HG03432 (cell line): ENCODE data around the gene CENPE.
A peak's percentile ranks its signal among the peaks of the same experiment; 100 is the strongest.

Source experiments
- ATAC-seq: cut with Tn5 transposase; IDR thresholded peaks from one replicate; pipeline ENCODE4 v1.9.1; 2021; ENCODE audit warnings: mild to moderate bottlenecking, moderate library complexity; ENCODE audit not compliant: unreplicated experiment

Gene CENPE

DNA sequence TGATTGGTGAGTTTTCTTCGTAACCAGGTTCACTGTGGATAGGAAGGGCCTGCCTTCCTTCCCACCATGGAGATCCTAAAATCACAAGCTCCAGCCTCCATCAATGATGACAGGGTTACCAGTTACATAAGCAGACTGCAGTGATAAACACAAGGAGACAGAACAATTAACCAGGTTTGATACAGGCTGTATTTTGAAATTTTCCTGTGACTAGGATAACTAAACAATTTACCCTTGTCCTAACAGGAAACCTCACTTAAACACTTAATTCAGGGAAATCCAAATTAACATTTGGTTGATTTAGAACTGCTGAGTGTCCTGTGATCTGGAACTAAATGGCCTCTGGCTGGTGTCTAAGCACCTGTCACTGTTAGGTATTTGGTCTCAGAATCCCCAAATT is 118.5 kb downstream of the CENPE start:
- no peak for ATAC-seq

DNA sequence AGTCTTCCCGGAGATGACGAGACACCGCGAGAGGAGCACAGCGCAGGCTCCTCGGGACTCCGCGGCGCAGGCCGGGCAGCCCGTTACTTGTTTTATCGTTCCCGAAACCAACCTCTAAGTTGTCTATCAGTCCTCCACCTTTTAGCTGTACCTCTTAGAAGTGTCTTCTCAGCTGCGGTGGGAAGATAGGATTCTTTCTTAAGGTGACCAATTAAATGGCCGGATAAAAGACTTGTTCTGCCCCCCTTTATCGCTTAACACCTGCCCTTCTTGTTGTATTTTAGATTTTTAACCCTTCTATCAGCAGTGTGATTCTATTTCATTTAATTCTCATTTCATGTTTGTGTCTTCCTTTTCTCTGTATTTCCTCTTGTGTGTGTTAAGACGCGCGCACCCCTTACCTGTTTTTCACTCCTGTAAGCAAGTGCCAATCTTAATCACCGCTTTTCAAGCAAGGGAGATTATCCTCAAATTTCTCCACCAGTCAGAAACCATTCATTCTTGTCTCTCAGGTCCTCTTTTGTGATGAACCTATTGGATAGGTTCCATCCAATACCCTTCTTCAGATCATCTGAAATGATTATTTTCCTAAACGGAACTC is 121.3 kb downstream of the CENPE start, which contains the start of gene SLC9B2:
Gene SLC9B2 (minus strand): TSS at position 15 of the 601 bp plus-strand sequence. CDS start 9,211 bp downstream, outside the sequence.
- peak; percentile 60 for ATAC-seq

DNA sequence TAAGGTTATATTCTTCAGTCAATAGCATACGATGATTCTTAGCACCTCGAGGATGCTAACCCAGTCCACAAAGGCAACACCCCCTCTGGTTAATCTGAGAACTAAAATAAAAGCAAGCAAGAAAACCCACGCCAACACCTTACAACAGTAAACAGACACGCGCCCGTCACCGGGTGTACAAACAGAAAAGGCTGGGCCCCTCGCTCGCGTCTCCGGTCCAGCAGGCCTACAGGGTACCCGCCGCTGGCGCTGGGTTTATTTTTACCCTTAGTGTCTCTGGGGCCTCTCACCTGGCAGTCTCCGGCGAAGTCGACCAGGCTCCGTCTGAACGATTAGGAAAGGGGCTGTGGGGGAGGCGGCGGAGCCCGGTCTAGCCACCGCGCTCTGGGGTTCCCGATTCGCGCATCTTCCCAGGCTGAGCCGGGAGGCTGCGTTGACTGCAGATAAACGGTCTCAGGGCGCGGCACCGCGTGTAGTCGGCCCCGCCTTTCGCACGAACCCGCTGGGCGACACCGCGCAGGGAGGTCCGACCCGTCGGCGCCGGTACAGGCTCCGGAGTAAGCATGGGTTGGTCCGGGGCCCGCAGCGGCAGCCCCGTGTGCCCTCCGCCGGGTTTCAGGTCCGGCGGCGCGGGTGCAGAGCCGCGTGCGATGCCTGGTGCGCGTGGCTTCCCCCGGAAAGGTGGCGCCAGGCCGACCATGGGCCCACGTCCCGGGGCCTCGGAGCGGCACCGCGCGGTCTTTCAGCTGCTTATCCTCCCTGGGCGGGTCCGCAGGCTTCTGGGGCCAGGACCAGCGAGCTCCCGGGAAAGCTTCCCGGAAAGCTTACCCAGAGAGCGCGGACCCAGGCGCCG is 122.0 kb downstream of the CENPE start:
- peak; percentile 62 for ATAC-seq

DNA sequence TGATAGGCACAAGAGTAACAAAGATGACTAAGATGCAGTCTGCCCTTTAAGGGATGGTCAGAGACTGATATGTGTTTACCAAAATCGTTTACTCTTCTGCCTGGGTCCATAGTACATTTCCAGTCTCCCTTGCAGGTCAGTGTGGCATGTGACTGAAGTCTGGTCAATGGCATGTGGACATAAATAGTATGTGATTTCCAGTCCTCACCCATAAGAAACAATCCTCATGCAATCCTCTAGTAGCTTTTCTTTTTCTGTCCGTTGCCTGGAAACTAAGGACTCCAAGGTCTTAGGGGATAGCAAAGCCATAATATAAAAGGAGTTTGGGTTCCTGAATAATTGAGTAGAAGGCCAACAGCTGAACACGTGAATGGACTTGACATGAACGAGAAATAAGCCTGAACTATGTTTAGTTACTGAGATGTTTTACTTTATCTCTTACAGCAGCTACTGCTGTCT is 122.7 kb downstream of the CENPE start:
- ATAC-seq = no peak

DNA sequence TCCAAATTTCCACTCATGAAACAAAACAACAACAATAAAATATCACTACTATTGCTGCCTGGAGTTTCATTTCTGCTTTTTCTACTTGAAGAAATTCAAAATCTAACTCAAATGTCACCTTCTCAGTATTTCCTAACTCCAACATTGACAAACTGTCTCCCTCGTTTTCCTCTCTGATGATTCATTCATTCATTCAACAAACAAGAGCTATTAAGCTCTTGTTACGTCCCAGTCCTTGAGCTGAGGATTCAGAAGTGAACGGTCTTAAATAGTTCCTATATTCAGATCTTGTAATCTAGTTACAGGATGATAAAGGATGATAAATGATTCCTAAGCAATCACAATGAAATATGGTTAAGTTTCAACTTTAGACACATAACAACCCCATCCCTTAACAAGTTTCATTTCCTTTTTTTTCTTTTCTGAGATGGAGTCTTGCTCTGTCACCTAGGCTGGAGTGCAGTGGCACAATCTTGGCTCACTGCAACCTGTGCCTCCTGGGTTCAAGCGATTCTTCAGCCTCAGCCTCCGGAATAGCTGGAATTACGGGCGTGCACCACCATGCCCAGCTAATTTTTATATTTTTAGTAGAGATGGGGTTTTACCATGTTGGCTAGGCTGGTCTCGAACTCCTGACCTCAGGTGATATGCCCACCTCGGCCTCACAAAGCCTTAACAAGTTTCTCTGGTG is 123.3 kb downstream of the CENPE start:
- ATAC-seq = peak; percentile 34

- no peak for ATAC-seq
Observed at GRCh38 chr4:103073792-103074438, 124.2 kb downstream of the CENPE start.

DNA sequence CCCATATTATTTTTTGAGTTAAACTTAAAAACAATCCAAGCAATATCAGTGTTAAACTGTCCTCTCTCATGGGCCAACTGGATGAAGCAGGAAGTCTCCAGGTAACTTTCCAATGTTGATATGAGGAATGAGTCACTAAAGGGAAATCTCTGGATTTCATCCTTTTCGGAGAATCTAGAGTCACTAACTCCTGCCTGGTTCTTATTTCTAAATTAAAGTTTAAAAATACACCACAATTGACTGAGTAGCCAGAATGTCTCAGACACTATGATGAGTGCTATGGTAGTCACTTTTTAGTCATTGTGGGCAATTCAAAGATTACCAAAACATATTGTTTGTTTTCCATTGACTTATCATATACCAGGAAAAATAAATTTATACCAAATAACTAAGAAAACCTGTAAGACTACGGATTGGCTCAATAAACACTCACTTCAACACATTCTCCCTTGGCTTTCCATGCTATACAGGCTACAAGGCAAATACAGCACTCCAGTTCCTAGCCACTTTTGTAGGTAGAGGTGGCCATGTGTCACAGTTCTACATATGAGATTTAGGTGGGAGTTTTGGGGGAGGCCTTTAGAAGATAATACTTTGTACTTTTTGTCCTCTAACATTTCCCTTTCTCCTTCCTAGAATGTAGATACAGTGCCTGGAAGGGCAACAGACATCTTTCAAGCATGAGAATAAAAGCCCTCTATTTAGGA is 130.1 kb downstream of the CENPE start:
- ATAC-seq = no peak

DNA sequence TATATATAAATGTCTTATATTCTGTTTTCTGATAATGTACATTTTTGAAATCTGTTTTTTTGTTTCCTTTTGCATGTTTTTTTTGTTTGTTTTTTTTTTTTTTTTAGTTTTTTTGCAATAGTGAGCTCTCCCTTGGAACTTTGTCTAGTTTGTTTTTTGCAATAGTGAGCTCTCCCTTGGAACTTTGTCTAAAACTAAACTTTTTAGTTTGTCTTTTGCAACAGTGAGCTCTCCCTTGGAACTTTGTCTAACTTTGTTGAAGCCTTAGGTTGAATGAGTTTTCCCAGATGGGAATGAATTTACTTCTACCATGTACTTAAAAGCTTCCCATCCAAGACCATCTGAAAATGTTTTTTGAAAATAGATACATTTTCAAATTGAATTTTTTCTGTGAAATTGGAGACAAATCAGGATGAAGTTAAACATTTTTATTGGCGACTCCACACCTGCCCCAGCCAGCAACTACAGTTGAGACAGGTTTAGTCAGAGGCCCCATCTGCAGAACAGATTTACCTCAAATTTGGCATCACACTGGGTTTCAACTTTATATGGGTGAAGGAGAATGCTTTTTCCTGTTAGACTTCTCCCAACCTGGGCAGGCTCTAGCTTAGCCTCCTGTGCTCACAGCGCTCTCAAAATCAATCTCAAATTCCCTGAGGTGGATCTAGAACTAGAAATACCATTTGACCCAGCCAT is 137.5 kb downstream of the CENPE start:
- no peak for ATAC-seq
